Activated B cell treated with CpG ODN at 0.5 μM for 24 hours (primary cell): ENCODE results near the gene GRIP2. TPM values are rescaled to one million over a fixed set of nuclear protein-coding genes. Genes with fewer than 3 reads are reported as not detected.

Source experiments
- ATAC-seq: fragments of 200-7000 bp; cut with Tn5 transposase; one replicate; pipeline ENCODE4 v1.10.0; 2021; ENCODE audit warnings: low read depth, mild to moderate bottlenecking, moderate library complexity
- CTCF ChIA-PET: fragments of 350-600 bp; sonication (Branson Sonifier 250); formaldehyde crosslinking; loops from one replicate; lab custom pipeline; 2021; ENCODE audit warnings: antibody characterized with exemption; lab: Charles Lee
- POLR2A ChIA-PET: fragments of 350-600 bp; sonication (Branson Sonifier 250); formaldehyde crosslinking; loops from one replicate; lab custom pipeline; 2021; ENCODE audit warnings: antibody characterized with exemption; lab: Charles Lee
- DNase-seq: peaks from one replicate; pipeline ENCODE4 v3.0.0; 2022
- H3K27ac Mint-ChIP-seq: one replicate; pipeline ENCODE4 v1.8.0; 2020; ENCODE audit warnings: mixed read lengths
- H3K27me3 Mint-ChIP-seq: one replicate; pipeline ENCODE4 v1.8.0; 2021; ENCODE audit warnings: mixed read lengths
- H3K36me3 Mint-ChIP-seq: one replicate; pipeline ENCODE4 v1.8.0; 2021; ENCODE audit warnings: low read depth, mixed read lengths
- H3K4me1 Mint-ChIP-seq: one replicate; pipeline ENCODE4 v1.8.0; 2021; ENCODE audit warnings: mixed read lengths
- H3K4me3 Mint-ChIP-seq: one replicate; pipeline ENCODE4 v1.8.0; 2020; ENCODE audit warnings: mild to moderate bottlenecking, mixed read lengths
- H3K9me3 Mint-ChIP-seq: one replicate; pipeline ENCODE4 v1.8.0; 2020; ENCODE audit warnings: mixed read lengths
- intact Hi-C: fragments of 100-400 bp; cut with micrococcal nuclease; formaldehyde crosslinking; loops from one replicate; pipeline ENCODE4 v1.15.1; 2024
- total RNA-seq: library from RNA; stranded (reverse); gene quantifications from 2 replicates; pipeline ENCODE4 v1.2.3, GENCODE V29; 2022
- TF ChIP-seq, protein P1 (sequence below): fragments of 200-600 bp; IDR thresholded peaks from one replicate; pipeline ENCODE4 v1.8.0; 2022; ENCODE audit warnings: antibody characterized with exemption, mild to moderate bottlenecking

The GRIP2 gene
- total RNA-seq, 1 donor from 2014 or later, result not detected

- Mint-ChIP-seq H3K4me1 (peaks cover 7% of the 10 kb centered on the region), H3K4me3 (no peak overlapping the region), H3K36me3 (peaks cover 80% of the 10 kb centered on the region), H3K27ac (no peak overlapping the region), H3K9me3 (no peaks in the 10 kb centered on the region), H3K27me3 (no peaks in the 10 kb centered on the region)
- CTCF ChIA-PET, result interaction anchor here (0.8 to 3.3 kb wide), 3 partner anchors 9 to 201 kb away, joined by 3 to 22 read pairs (median 9); partner anchors contain the start of gene SLC6A6
- intact Hi-C loops, result no loop called here
- POLR2A ChIA-PET, result interaction anchor here (1.4 kb wide), 1 partner anchor 57 kb away, joined by 5 read pairs; the partner anchor contains the start of gene SLC6A6
- DNase-seq, result no peak
- TF ChIP-seq, protein P1, sequence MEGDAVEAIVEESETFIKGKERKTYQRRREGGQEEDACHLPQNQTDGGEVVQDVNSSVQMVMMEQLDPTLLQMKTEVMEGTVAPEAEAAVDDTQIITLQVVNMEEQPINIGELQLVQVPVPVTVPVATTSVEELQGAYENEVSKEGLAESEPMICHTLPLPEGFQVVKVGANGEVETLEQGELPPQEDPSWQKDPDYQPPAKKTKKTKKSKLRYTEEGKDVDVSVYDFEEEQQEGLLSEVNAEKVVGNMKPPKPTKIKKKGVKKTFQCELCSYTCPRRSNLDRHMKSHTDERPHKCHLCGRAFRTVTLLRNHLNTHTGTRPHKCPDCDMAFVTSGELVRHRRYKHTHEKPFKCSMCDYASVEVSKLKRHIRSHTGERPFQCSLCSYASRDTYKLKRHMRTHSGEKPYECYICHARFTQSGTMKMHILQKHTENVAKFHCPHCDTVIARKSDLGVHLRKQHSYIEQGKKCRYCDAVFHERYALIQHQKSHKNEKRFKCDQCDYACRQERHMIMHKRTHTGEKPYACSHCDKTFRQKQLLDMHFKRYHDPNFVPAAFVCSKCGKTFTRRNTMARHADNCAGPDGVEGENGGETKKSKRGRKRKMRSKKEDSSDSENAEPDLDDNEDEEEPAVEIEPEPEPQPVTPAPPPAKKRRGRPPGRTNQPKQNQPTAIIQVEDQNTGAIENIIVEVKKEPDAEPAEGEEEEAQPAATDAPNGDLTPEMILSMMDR, result no peak
- ATAC-seq, result no peak
Measured at GRCh38 chr3:14459384-14459783, 80.8 kb downstream of the GRIP2 start.

DNA sequence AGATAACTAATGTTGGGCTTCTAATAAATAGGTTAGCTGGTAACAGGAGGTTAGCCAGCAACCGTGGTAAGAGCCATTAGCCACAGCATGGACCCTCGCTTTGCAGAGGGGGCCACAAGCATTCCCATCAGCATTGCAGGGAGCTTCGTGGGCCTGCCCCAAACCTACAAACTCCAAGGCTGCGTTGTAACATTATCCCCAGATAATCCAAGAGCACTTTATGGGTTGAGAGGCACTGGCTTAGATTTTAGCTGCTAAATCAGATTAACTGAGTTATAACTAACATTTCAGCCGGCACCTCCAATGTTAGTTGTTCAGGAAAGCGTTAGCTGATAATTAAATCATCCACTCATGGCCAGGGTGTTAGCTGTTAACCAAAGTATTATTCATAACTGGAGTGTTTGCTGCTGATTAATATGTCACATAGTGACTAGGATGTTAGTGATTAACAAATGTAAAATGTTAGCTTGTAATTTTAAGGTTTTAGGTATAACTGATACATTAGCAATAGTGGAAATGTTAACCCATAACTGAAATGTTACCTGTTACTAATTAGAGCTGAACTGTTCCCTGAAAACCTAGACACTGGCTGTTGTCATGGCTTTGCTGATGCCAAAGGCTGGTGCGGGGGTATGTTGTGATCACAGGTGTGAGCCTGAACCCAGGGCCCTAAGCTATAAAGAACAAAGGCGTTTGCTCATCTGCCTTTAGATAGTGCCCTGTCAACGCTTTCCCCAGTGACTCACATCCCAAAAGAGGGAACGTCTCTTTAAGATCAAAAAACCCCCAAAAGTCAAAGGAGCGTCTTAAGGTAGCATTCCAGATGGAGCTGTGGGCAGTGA lies 81.5 kb downstream of the GRIP2 start:
- Mint-ChIP-seq H3K4me3 (no peak overlapping the region), H3K9me3 (no peaks in the 10 kb centered on the region), H3K36me3 (peaks cover 81% of the 10 kb centered on the region), H3K27me3 (no peaks in the 10 kb centered on the region), H3K4me1 (peaks cover 15% of the 10 kb centered on the region), H3K27ac (no peak overlapping the region)
- ChIA-PET POLR2A (interaction anchor here (1.0 to 1.4 kb wide), 3 partner anchors 27 to 56 kb away, joined by 4 to 5 read pairs (median 5); partner anchors contain the start of gene SLC6A6), CTCF (interaction anchor here (0.8 to 1.7 kb wide), 4 partner anchors 9 to 200 kb away, joined by 3 to 9 read pairs (median 3); no protein-coding TSS in a partner anchor)
- TF ChIP-seq, protein P1, result no peak
- ATAC-seq (no peak), DNase-seq (no peak)
- intact Hi-C loops, result no loop called here

GRCh38 chr3:14457999-14458398 lies 82.1 kb downstream of the GRIP2 start:
- Mint-ChIP-seq H3K36me3 (peaks cover 80% of the 10 kb centered on the region), H3K27me3 (no peaks in the 10 kb centered on the region), H3K9me3 (no peaks in the 10 kb centered on the region), H3K4me1 (peaks cover 17% of the 10 kb centered on the region), H3K4me3 (no peak overlapping the region), H3K27ac (no peak overlapping the region)
- ATAC-seq, result no peak
- CTCF ChIA-PET, result interaction anchor here (1.1 to 1.7 kb wide), 3 partner anchors 10 to 197 kb away, joined by 3 to 9 read pairs (median 3); no protein-coding TSS in a partner anchor
- DNase-seq, result no peak
- TF ChIP-seq, protein P1, result no peak
- POLR2A ChIA-PET, result interaction anchor here (1.0 to 1.4 kb wide), 3 partner anchors 26 to 55 kb away, joined by 4 to 5 read pairs (median 5); partner anchors contain the start of gene SLC6A6
- intact Hi-C loops, result no loop called here

- ATAC-seq (no peak), DNase-seq (no peak)
- TF ChIP-seq, protein P1, result no peak
- H3K36me3 Mint-ChIP-seq, result peaks cover 78% of the 10 kb centered on the region
- ChIA-PET CTCF (no interaction called here), POLR2A (no interaction called here)
- intact Hi-C loops, result no loop called here
- H3K4me1 Mint-ChIP-seq, result peaks cover 17% of the 10 kb centered on the region
- no peaks in the 10 kb centered on the region for H3K9me3 Mint-ChIP-seq
- H3K27me3 Mint-ChIP-seq, result no peaks in the 10 kb centered on the region
- H3K27ac Mint-ChIP-seq, result no peak overlapping the region
- no peak overlapping the region for H3K4me3 Mint-ChIP-seq
Measured at GRCh38 chr3:14457481-14457880, 82.7 kb downstream of the GRIP2 start.

DNA sequence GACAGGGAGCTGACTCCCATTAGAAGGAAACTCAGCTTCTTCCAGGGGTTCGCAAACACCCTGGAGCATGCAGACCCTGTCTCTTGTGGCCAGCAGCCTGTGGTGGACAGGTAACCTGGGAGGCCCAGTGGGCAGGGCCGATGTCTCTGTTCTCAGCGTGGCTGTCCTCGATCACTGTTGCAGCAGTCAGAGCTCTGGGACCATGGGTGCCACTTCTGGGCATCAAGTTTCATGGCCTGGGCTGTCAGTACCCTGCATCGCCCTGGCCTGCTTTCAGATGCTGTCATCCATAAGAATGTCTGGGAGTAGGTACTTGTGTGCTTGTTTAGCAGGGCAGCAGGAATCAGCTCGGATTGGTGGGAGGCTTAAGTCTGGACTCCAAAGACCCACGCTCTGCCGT lies 83.3 kb downstream of the GRIP2 start:
- ChIA-PET CTCF (no interaction called here), POLR2A (interaction anchor here (1.0 kb wide), 1 partner anchor 55 kb away, joined by 4 read pairs; the partner anchor contains the start of gene SLC6A6)
- Mint-ChIP-seq H3K36me3 (peaks cover 77% of the 10 kb centered on the region), H3K27ac (no peak overlapping the region), H3K9me3 (no peaks in the 10 kb centered on the region), H3K4me3 (no peak overlapping the region), H3K27me3 (no peaks in the 10 kb centered on the region), H3K4me1 (peaks cover 16% of the 10 kb centered on the region)
- intact Hi-C loops, result no loop called here
- TF ChIP-seq, protein P1, result no peak
- no peak for ATAC-seq
- DNase-seq, result no peak
